ENCODE measurements around the gene CPSF4L. TPM values are rescaled to one million over a fixed set of nuclear protein-coding genes. Genes with fewer than 3 reads are reported as not detected.

The CPSF4L gene
- total and polyA plus RNA-seq, 9 donors, result 0.25 TPM; not detected in 8

DNA sequence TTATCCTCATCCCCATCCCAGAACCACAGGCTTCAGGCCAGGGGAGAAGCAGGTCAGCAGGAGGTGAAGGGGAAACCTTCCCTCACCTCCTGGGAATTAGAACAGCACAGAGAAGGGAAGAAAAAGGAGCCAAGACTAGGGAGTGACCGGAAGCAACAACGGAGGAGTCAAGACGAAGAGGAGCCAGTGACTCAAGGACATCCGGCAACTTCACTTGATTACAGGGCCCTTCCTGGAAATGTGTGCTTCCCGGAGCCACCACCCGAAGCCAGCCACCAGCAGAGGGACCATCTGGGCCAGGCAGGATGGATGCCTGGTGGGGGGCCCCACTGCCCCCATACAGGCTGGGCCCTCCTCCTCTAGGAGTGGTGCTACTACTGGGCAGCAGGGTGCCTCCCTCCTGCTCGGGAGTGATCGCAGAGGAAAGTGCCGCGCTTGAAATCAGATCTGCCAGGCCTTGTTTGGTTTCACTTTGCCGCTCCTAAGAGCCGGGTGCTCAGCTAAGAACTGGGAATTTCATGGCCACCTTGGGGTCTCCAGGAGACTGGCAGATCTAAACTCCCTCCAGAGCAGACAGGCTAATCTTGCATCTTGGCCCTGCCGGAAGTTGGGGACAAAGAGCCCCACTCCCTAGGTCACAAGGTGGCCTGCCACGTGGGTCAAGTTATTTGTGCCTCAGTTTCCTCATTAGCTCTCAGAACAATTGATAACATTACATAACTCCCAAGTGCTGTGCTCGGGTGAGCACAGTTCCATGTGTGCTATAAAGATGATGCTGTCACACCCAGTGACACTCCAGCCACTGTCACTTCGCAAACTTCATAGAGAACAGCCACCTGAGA lies 43.5 kb upstream of the CPSF4L start:
- TF ChIP-seq, protein P1, sequence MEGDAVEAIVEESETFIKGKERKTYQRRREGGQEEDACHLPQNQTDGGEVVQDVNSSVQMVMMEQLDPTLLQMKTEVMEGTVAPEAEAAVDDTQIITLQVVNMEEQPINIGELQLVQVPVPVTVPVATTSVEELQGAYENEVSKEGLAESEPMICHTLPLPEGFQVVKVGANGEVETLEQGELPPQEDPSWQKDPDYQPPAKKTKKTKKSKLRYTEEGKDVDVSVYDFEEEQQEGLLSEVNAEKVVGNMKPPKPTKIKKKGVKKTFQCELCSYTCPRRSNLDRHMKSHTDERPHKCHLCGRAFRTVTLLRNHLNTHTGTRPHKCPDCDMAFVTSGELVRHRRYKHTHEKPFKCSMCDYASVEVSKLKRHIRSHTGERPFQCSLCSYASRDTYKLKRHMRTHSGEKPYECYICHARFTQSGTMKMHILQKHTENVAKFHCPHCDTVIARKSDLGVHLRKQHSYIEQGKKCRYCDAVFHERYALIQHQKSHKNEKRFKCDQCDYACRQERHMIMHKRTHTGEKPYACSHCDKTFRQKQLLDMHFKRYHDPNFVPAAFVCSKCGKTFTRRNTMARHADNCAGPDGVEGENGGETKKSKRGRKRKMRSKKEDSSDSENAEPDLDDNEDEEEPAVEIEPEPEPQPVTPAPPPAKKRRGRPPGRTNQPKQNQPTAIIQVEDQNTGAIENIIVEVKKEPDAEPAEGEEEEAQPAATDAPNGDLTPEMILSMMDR (IDR thresholded peaks at IDR 0.05), result peak; percentile 30 to 53 (median 40)
- TF ChIP-seq POLR2A (IDR thresholded peaks at IDR 0.05) (peak; percentile 25), EP300 (IDR thresholded peaks at IDR 0.05) (peak; percentile 60)
- Histone ChIP-seq H3K27ac (peak overlapping the region; percentile 83 to 95), H3K27me3 (no peaks in the 10 kb centered on the region), H3K9me3 (no peaks in the 10 kb centered on the region), H3K4me3 (peak overlapping the region; percentile 33), H3K36me3 (no peaks in the 10 kb centered on the region), H3K4me1 (ENCODE audit: insufficient read depth) (peaks cover 35% of the 10 kb centered on the region)
- intact Hi-C loops (cut with DNase I), result no loop called here
- WGBS, 3 donors, result 10 to 15% (median 12%) methylated on average over 16 of the region's 16 CpGs
- peak; percentile 65 to 78 (median 75) for DNase-seq

DNA sequence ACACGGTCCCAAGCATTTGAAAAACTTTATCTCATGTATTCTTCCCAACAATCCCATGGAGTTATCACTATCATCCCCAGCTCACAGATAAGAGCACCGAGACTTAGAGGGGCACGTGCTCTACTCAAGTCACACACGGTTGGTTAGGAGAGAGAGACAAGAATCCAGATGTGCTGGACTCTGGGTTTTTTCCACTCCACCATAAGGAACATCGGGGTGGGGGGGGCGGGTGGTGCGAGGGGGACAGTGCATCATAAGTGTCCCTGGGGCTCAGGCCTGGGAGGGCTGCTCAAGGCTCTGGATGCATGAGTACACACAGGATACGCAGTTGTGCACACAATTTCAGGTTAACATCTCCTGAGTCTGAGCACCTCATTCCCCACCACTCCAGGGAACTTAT lies 42.8 kb upstream of the CPSF4L start:
- TF ChIP-seq, protein P1 (IDR thresholded peaks at IDR 0.05), result no peak
- TF ChIP-seq EP300 (IDR thresholded peaks at IDR 0.05), result no peak
- no peak for TF ChIP-seq POLR2A (IDR thresholded peaks at IDR 0.05)
- 15 to 19% (median 16%) methylated on average over 8 of the region's 8 CpGs for WGBS, 3 donors
- peak overlapping the region; percentile 83 to 95 for H3K27ac ChIP-seq
- intact Hi-C loops (cut with DNase I), result no loop called here
- no peak for DNase-seq
- H3K4me3 ChIP-seq, result peak overlapping the region; percentile 33
- no peaks in the 10 kb centered on the region for H3K36me3 ChIP-seq
- H3K27me3 ChIP-seq, result no peaks in the 10 kb centered on the region
- no peaks in the 10 kb centered on the region for H3K9me3 ChIP-seq
- H3K4me1 ChIP-seq (ENCODE audit: insufficient read depth), result peaks cover 40% of the 10 kb centered on the region

DNA sequence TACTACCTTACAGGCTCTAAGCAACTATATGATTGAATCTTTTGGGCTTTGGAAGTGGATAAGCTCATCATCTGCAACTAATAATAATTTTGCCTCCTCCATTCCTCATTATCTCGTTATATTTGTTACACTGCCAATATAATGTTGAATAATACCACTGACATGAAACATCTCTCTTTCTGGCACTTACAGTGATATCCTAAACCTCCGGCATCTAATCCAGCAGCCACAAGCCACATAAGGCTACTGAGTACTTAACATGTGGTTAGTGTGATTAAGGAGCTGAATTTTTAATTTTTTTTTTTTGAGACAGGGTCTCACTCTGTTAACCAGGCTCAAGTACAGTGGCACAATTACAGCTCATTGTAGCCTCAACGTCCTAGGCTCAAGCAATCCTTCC lies 40.5 kb upstream of the CPSF4L start:
- Histone ChIP-seq H3K9me3 (no peaks in the 10 kb centered on the region), H3K27me3 (no peaks in the 10 kb centered on the region), H3K4me1 (ENCODE audit: insufficient read depth) (peaks cover 40% of the 10 kb centered on the region), H3K36me3 (no peaks in the 10 kb centered on the region), H3K27ac (peak overlapping the region in 1 of 2 donors; percentile 6), H3K4me3 (no peak overlapping the region)
- 11 to 20% (median 14%) methylated on average over 3 of the region's 3 CpGs for WGBS, 3 donors
- TF ChIP-seq POLR2A (IDR thresholded peaks at IDR 0.05) (no peak), EP300 (IDR thresholded peaks at IDR 0.05) (no peak)
- TF ChIP-seq, protein P1 (IDR thresholded peaks at IDR 0.05), result no peak
- DNase-seq, result no peak
- intact Hi-C loops (cut with DNase I), result no loop called here

DNA sequence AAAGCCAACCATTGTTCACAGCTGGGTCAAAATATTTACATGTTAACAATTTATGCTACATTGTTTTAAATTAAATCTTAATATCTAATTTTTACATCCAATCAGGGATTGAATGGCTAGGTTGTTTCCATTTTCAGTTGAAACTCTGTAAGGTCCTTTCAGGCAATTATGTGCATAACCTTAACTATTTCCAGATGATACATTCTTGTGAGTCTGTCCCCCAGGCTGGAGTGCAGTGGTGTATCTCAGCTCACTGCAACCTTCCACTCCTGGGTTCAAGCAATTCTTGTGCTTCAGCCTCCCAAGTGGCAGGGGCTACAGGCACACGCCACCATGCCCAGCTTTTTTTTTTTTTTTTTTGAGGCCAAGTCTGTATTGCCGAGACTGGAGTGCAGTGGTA lies 39.7 kb upstream of the CPSF4L start:
- Histone ChIP-seq H3K4me3 (no peak overlapping the region), H3K27ac (no peak overlapping the region), H3K27me3 (no peaks in the 10 kb centered on the region), H3K36me3 (no peaks in the 10 kb centered on the region), H3K4me1 (ENCODE audit: insufficient read depth) (peaks cover 33% of the 10 kb centered on the region), H3K9me3 (no peaks in the 10 kb centered on the region)
- DNase-seq, result no peak
- WGBS, 3 donors, result 61 to 90% (median 85%) methylated on average over 2 of the region's 2 CpGs
- TF ChIP-seq EP300 (IDR thresholded peaks at IDR 0.05) (no peak), POLR2A (IDR thresholded peaks at IDR 0.05) (no peak)
- TF ChIP-seq, protein P1 (IDR thresholded peaks at IDR 0.05), result no peak
- intact Hi-C loops (cut with DNase I), result no loop called here

Measured in ovary (tissue), 9 donors.